Measurements from ENCODE around the gene FAM193B. TPM values are rescaled to one million over a fixed set of nuclear protein-coding genes. Genes with fewer than 3 reads are reported as not detected.
"Not testable (repeated sequence)": the region's sequence is repeated elsewhere in the genome, so short reads cannot be mapped to it uniquely, and the experiment has no call there.

FAM193B gene
- total RNA-seq, 2 experiments from 2014 or later = 58.7 to 59.3 TPM

DNA sequence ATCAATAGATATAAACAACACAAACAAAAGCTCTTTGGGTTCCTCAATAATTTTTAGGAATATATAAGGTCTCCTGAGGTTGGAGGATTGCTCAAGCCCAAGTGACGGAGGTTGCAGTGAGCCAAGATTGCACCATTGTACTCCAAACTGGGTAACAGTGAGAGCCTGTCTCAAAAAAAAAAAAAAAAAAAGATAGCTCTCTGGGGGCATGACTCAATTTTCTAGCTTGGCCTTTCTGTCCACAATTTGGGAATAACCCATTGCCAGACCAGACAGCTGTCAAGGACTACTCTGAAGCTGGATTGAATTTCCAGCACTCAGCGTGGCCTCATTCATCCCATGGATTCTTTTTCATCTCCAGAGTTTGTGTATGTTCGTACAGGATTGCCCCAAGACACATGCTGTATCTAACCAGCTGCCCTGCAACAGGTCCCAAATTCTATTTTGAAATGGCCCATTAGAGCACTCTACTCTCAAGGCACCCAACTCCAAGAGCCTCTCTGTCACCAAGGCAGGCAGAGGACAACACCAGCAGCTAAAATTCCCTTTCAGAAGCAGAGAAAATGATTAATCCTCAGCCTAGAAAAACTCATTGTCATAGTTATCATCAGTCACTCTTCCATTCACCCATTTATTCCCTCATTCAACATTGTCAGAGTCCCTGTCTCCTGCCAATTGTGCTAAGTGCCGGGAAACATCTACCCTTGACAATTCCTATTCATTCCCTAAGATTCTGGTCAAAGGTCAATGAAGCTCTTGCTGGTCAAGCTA, 8.7 kb downstream of the FAM193B start:
- ChIA-PET POLR2A (no interaction called here), CTCF (interaction anchor here (0.5 to 1.1 kb wide), 2 partner anchors 39 to 155 kb away, joined by 3 to 5 read pairs; no protein-coding TSS in a partner anchor)

DNA sequence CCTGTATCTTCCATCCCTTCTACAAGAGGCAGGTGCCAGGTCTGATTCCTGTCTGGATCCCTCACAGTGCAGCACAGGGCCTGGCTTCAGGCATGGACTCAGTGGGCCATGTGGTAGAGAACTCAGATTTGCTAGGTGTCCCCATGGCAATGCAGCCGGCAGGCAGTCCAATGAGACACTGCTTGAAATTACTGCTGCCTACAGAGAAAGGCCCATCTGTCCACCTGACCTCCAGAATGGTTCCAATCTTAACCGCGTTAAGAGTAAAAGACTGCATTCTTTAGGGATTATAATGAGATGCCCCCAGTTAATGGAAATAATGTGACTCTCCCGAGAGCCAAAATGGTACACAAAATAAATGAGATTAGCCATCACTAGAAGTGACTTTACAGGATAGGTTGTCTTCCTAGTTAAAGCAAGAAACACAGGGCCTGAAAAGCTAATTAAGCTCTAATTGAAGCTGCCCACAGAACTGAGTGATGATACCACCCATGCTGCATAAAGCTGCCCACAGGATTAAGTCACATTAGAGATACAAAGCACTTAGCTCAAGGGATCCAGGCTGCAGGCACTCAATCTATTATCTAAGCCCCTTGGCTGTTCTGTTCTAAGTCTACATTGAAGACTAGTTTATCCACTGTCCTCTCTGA, 11.4 kb downstream of the FAM193B start:
- POLR2A ChIA-PET = no interaction called here
- CTCF ChIA-PET = no interaction called here

GRCh38 chr5:177540438-177540837, 13.9 kb downstream of the FAM193B start:
- CTCF ChIA-PET = no interaction called here
- POLR2A ChIA-PET = no interaction called here

DNA sequence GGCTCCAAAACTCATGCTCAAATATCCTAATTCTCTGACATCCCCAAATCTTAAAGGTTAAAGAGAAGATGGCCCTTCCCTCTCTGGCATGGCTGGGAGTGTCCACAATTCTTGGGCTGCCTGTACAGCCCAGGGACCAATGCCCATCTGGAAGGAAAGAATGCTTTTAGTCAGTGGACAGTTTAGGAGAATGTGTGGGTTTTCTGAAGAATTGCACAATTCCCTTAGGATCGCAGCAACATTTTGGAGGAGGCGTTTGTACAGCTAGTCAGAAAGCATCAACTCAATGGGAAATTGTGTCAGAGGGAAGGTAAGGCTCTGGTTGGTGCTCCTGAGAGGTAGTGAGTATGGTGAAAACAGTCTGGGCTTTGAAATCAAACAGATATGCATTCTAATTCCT, 15.0 kb downstream of the FAM193B start:
- ChIA-PET CTCF (no interaction called here), POLR2A (no interaction called here)

DNA sequence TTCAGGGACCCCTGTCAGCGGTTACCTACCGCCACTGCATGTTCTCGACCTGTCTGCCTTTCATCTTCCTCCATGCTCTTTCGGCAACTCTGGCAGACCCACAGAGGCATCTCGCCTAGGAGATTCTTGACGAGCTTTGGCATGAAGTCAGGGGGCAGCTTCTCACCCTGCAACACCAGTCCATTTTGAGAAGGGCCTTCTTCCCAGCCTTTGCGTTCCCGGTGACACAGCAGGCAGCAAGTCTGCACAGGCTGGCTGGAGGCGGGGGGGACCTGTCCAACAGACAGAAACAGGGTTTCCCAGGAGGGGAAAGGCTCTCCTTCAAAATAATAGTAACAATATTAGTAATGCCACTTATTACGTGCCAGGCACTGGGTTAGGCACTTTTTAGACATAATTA, 15.5 kb downstream of the FAM193B start:
- ChIA-PET CTCF (no interaction called here), POLR2A (no interaction called here)

DNA sequence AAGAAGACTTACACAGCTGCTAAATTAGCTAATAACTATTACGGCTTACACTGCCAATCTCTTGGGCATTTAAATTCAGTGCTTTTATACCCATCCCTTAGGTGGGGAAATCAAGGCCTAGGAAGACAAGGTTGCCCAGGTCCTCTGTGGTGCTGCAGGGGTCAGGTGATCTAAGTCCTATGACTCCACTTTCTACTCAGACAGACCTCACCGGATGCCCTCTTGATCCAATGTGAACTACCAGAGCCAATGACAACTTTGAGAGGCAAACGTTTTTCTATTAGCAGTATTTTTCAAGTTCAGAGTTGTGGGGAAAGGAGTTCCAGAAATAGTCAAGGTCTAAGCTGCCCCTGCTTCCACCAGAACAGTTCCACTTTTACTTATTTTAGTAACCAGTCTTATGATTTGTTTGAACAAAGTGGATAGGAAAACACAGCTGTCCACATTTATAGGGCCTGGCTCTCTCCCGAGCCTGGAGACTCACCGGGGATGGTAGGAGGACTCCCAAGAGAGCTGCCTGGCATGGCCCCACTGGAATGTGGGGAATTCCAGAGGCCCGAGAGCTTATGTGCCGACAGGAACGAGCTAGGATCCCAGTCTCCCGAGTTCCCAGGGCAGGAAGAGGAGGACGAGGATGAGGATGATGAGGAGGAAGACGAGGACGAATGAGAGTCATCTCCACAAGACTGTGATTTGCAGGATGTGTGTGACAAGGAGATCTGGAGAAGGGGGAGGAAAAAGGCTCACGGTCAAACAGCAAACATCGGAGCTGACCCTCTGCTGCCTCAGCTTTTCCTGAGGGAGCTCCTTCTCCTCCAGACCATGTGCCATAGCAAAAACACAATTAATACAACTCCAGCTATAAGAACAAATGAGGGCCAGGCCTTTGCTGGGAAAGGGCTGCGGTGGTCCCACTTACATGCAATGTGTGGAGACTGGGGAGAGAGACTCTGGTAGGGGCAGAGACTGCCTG, 16.7 kb downstream of the FAM193B start:
- CTCF ChIA-PET = no interaction called here

GRCh38 chr5:177536386-177536785, 18.0 kb downstream of the FAM193B start:
- ChIA-PET CTCF (no interaction called here), POLR2A (no interaction called here)

More for the DNA sequence above, 16.7 kb downstream of the FAM193B start:
- POLR2A ChIA-PET = no interaction called here

DNA sequence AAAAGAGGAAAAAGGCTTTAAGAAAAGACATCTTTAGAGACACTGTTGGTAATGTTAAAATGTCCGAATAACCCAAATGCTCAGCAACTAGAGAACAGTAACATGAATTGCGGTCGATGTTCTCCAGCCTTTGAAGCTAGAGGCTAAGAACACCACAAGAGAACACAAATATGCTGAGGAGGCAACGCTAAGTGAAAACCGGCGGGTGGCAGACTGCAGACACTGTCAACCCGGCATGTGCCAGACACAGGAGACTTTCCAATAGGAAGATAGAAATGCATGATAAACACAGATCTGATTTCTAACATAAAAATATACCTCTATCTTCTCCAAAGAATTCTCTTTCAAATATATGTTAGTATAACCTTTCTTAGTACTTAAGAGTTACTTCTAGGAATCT, 19.2 kb downstream of the FAM193B start:
- ChIA-PET POLR2A (no interaction called here), CTCF (no interaction called here)

- CTCF ChIA-PET = interaction anchor here (1.0 kb wide), 1 partner anchor 33 kb away, joined by 3 read pairs; no protein-coding TSS in a partner anchor
- POLR2A ChIA-PET = not testable (repeated sequence)
Measured at GRCh38 chr5:177534433-177534832, 19.9 kb downstream of the FAM193B start.

GRCh38 chr5:177531209-177531940, 23.0 kb downstream of the FAM193B start:
- ChIA-PET CTCF (no interaction called here), POLR2A (no interaction called here)

GRCh38 chr5:177530638-177531037, 23.7 kb downstream of the FAM193B start:
- POLR2A ChIA-PET = no interaction called here
- CTCF ChIA-PET = no interaction called here

DNA sequence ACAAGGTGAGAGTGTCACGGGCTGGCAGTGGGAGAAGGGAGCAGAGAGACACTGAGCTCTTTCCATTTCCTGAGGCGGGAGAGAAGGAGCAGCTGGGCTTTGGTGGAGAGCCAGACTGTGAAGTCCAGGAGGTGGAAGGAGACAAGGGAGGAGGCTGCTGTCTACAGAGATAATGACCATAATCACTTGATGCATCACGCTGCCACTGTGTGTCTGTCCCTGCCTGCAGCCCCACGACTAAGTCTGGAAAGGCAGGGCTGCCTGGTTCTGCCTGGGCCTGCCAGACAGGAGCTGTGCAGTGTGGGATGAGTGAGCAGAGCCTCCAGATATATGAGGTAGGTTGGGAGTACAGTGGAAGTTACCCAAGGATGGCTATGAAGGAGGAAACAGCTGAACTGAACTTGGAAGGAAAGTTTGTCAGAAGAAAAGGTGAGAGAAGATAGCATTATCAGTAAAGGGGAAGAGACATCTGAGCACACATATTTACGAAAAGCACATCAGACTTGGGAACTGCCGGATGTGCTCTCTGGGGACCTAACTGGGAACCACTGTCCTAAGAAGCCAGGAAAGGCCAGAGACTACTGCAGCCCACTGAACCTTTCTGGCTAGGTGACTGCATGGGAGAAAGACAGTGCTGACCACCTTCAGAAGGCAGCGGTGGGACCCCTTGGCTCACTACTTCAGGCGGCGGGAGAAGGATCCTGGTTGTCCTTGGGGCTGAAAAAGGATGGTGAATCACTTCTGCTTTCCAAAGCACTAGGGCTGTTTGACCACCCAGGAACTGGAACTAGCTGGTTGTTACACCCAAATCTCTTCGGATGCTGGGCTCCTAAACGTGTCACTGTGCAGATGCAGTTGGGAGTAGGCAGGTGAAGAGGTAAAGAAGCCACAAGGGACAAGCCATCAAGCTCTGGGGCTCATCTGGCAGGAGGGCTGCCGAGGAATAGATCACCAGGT, 24.8 kb downstream of the FAM193B start:
- POLR2A ChIA-PET = no interaction called here

GRCh38 chr5:177528631-177529030, 25.7 kb downstream of the FAM193B start:
- ChIA-PET POLR2A (no interaction called here), CTCF (no interaction called here)

More for the DNA sequence above, 24.8 kb downstream of the FAM193B start:
- CTCF ChIA-PET = no interaction called here

DNA sequence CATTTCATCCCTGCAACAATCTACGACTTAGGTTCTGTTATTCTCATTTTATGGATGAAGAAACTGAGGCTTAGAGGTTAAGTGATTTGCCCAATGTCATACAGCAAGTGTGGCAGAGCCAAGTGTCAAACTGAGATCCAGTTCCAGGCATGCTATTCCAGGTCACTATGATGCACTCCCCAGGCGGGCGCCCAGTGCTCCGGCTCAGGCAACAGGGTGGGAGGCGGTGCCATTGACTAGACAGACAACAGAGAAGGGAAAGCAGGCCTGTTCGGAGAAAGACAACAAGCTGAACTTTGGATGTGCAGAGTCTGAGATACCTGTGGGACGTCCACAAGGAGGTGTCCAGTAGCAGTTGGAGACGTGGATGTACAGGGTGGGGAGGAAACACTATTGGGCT, 26.8 kb downstream of the FAM193B start:
- ChIA-PET CTCF (interaction anchor here (1.2 kb wide), 1 partner anchor 26 kb away, joined by 4 read pairs; no protein-coding TSS in a partner anchor), POLR2A (no interaction called here)

DNA sequence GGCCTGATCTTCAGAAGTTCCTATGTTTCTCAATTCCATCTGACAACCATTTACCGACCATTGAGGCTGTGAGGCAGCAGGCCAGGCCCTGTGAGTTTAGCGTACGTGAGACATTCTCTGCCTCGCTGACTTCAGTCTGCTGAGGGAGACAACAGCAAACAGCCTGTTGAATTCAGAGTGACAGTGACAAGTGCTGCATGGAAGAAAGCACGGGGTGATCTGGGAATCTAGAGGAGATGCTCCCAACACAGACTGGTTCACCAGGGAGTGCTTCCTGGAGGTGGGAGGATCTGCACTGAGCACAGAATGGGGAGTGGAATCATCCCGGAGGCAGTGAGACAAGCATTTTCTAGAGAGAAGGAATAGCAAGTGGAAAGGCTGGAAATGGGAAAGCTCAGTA, 27.6 kb downstream of the FAM193B start:
- CTCF ChIA-PET = interaction anchor here (1.2 kb wide), 1 partner anchor 26 kb away, joined by 4 read pairs; no protein-coding TSS in a partner anchor
- POLR2A ChIA-PET = no interaction called here

GRCh38 chr5:177526191-177526590, 28.2 kb downstream of the FAM193B start:
- CTCF ChIA-PET = no interaction called here
- POLR2A ChIA-PET = no interaction called here

DNA sequence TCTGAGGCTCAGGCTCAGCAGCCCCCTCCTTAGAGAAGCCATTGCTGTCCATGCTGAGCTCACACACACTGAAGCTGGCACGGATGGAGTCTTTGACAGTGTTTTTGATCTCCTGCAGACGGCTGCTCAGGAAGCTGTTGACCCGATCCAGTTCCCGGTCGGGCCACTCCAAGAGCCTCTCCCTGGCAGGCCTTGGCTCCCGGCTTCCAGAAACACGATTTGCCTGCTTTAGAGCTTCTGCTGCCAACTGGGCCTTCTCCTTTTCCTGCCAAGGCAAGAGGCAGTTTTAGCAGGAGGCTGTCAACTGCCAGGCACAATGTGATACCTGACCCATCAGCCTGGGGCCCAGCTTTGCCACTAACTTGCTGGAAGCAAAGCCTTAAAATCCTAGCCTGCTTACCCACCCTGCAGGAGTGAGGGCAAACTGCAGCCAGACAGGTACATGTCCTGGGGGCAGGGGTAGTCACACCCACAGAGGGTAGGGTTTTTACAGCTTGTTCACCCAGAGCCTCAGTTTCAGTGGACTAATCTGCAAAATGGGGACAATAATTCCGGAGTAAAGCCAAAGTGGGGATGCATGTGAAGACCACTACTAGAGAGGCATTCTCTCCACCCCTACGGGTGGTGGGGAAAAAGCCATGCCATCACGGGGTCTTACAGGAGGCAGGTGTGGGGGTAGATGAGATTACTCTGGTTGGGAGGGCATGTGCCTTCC, 29.3 kb downstream of the FAM193B start:
- ChIA-PET CTCF (interaction anchor here (1.4 kb wide), 1 partner anchor 24 kb away, joined by 5 read pairs; no protein-coding TSS in a partner anchor), POLR2A (no interaction called here)

DNA sequence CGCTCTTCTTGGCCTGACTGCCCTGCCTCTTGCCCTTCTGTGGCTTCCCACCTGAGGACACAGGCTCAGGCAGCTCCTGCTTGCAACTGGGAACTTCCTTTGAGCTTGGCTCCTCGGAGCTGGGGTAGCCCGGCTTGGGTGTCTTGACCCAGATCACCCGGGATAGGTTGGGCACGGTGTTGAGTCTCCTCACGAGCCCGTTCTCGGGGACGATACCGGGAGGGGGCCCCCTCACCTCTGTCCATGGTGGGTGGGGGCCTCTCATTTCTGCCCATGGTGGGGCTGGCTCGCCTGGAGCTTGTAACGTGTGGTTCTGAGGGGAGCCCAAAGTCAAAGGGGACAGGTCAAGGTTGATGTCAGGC, 29.8 kb downstream of the FAM193B start:
- POLR2A ChIA-PET = no interaction called here
- CTCF ChIA-PET = interaction anchor here (1.4 kb wide), 1 partner anchor 23 kb away, joined by 5 read pairs; no protein-coding TSS in a partner anchor

Data from activated CD8-positive, alpha-beta memory T cell treated with anti-CD3 and anti-CD28 coated beads for 36 hours (primary cell).